ENCODE data around the gene OR8I2.
"Not testable (repeated sequence)": the region's sequence is repeated elsewhere in the genome, so short reads cannot be mapped to it uniquely, and the experiment has no call there.

OR8I2 gene

DNA sequence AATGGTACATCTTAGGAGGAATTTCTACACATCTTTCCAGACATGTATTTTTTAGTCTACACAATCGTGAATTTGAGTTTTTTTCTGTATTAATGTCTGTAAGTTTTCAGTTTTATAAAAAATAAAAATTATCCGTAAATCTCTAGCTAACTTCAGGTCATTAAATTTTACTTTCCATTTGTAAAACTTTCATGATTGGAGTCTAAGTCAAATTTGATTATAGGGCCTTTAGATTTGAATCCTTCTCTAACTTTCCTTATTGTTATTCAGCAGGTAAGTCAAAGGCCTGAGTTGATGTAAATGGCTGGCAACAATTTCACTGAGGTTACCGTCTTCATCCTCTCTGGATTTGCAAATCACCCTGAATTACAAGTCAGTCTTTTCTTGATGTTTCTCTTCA lies at the start of gene OR8I2:
OR8I2 (plus strand) TSS at position 301 of the 400 bp plus-strand sequence; CDS start at position 301, 0 bp downstream.
- no peak for DNase-seq (ENCODE audit: low read depth, low spot score)

DNA sequence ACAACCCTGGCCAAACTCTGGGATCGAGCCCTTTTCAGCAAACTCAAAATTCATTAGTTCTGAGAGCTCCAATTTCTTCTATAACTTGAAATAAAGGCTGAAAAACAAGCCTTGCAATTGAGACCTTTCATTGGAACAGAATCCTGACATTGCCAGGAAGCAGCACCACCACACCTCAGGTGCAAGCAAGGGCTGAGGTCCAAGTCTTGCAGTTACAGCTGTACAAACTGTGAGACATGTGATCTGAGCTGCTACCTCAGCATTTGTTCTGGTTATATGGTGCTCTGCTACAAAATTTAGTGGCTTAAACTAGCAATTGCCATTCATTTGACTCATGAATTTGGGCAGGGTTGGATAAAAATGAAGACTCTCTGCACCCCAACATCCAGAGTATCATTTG lies 47.6 kb upstream of the OR8I2 start:
- DNase-seq (ENCODE audit: low read depth, low spot score), result no peak

DNA sequence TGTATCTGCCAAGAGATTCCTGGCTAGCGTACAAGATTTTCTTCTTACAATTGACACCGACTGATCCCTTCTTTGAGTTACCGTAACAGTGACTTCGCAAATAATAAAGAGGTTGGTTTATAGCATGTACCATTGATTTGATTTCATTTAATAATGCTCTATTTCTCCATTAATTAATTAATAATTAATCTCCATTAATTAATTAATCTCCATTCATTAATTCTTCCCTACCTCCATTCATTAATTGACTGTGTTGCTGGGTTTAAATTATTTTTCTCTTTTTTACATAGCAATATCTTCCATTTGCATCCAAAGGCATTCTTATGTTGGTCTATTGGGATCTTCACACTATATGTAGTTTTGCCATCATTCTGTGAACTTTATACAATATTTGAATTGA lies 44.6 kb upstream of the OR8I2 start:
- no peak for DNase-seq (ENCODE audit: low read depth, low spot score)

DNA sequence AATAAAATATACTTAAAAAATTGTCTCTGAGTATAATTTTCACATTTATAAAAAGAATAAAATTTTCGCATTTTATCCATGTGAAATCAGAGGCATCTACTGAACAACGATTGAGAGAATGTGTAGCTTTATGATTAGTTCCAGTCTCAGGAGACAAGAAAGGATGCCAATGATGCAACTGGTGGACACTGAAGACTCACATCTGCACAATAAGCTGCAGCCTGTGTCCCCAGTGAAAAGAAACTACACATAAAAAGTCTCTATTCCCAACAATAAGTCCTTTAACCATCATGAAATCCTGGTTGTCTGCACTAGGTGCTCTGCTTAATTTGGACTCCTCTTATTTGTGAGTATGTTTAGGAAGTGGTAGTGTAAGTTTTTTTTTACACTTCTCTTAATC lies 43.6 kb upstream of the OR8I2 start:
- no peak for DNase-seq (ENCODE audit: low read depth, low spot score)

DNA sequence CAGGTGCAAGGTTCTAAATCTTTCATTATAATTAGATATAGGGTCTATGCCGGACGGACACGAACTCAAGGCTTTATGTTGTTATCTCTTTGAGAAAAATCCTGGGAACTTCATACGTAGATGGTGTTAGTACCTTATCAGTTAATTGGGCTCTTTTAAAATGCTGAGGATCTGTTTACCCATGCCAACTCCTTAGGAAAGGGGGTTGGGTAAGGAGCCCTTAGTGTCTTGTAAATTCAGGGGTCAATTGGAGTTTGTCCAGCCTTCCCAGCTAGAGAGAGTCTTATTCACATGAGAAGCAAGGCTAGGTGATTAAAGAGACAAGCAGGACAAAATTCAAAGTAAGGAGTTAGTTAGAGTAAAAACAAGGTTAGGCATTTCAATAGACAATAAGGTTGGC lies 36.7 kb upstream of the OR8I2 start:
- not testable (repeated sequence) for DNase-seq (ENCODE audit: low read depth, low spot score)

DNA sequence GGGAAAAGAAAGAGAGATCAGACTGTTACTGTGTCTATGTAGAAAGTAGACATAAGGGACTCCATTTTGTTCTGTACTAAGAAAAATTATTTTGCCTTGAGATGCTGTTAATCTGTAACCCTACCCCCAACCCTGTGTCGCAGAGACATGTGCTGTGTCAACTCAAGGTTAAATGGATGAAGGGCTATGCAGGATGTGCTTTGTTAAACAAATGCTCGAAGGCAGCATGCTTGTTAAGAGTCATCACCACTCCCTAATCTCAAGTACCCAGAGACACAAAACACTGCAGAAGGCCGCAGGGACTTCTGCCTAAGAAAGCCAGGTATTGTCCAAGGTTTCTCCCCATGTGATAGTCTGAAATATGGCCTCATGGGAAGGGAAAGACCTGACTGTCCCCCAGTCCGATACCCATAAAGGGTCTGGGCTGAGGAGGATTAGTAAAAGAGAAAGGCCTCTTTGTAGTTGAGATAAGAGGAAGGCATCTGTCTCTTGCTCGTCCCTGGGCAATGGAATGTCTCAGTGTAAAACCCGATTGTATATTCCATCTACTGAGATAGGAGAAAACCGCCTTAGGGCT lies 35.4 kb upstream of the OR8I2 start:
- not testable (repeated sequence) for DNase-seq (ENCODE audit: low read depth, low spot score)

DNA sequence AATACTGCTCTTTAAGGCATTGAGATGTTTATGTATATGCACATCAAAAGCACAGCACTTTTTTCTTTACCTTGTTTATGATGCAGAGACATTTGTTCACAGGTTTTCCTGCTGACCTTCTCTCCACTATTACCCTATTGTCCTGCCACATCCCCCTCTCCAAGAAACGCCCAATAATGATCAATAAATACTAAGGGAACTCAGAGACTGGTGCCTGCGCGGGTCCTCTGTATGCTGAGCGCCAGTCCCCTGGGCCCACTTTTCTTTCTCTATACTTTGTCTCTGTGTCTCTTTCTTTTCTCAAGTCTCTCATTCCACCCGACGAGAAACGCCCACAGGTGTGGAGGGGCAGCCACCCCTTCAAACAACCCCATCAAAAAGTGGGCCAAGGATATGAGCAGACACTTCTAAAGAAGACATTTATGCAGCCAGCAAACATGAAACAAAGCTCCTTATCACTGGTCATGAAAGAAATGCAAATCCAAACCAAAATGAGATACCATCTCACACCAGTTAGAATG lies 34.8 kb upstream of the OR8I2 start:
- not testable (repeated sequence) for DNase-seq (ENCODE audit: low read depth, low spot score)

DNA sequence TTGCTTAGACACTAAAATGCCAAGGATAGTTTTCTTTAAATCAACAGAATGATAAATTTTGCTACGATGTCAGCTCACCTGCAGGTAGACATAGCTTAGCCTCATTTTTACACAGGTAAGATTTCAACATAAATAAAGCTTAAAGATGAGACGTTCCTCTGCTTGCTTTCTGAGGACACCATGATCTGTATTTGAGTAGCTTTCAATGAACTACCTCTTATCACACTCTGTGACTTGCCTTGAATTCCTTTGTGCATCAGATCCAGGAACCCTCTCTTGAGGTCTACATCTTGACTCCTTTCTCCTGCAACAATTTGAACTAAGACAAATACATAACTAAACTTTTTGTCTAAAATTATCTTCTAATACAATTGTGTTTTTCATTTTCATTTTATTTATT lies 26.1 kb upstream of the OR8I2 start:
- no peak for DNase-seq (ENCODE audit: low read depth, low spot score)

DNA sequence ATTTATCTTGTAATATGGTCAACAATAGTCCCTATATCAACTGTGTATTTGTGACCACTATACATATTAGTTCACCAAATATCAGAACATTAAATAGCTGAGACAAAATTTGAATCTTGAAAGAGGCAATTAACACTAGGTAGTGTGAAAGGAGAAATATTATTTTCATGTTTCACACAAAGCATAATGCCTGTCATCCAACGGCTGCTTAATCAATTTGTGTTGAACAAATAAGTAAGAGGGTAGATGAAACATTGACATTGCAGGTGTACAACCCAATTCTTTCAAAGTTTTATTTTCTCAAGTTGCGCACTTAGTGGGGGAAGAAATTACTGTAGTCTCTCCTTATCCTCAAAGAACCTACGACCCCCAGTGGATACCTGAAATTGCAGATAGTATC lies 3.4 kb upstream of the OR8I2 start:
- DNase-seq (ENCODE audit: low read depth, low spot score), result no peak

DNA sequence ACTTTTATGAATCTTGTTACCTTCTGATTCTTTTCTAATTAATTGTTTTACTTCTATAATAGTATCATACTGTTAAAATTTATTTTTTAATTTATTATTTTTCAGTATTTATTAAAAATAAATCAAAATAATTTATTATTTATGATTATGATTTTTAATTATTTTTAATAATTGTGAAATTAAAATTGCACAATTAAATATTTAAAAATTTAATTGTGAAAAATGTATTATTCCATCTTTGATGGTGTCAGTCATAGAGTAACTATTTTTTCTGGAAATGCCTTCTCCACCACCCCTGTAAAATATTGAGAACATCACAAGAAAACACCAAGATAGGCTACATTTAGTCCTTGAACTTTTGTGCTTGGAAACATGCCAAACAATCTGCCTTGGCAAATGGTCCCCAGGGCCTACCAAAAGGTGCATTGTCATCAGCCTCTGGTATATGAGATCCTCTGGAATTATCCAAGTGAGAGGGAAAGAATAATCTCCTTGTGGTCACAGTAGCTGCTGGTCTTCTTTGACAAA lies 10.2 kb downstream of the OR8I2 start, which contains the start of gene OR8H2:
OR8H2 (plus strand) TSS at position 478 of the 528 bp plus-strand sequence. CDS start 1,356 bp downstream, outside the sequence.
- DNase-seq (ENCODE audit: low read depth, low spot score), result no peak

DNA sequence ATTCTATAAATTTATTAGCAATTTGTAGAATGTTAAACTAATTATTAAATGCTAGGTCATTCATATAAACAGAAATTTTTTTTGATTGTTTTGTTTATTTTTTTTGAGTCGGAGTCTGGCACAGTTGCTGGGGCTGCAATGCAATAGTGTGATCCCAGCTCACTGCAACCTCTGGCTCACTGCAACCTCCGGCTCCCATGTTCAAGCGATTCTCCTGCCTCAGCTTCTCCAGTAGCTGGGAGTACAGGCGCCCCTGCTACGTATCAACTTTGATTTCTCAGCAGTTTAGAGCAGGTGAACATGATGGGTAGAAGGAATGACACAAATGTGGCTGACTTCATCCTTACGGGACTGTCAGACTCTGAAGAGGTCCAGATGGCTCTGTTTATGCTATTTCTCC lies 29.0 kb downstream of the OR8I2 start, which contains the start of gene OR8H3:
OR8H3 (plus strand) TSS at position 301 of the 400 bp plus-strand sequence; CDS start at position 301, 0 bp downstream.
- no peak for DNase-seq (ENCODE audit: low read depth, low spot score)

DNA sequence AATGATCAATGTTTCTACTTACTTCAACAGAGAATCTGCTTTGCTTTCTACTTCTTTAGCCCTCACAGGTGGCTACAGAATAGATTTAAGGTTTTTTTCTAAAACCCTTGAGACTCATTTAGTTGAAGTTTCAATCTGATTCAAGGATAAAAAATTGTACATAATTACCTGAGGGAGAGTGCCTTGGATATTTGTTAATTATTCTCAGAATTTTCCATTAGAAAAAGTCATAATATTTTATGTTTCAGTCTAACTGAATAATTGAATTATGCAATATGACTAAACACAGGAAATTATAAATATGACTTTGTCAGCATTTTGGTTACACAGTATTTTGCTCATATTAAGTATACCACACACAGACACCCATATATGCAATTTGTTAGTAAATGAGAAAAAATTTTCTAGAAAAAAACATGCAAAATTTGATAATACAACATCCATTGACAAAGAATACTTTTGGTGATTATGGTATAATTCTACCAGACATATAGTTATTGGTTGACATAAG lies 47.1 kb downstream of the OR8I2 start, which contains the start of gene OR8J3:
OR8J3 (minus strand) TSS at position 51 of the 511 bp plus-strand sequence. CDS start 2,483 bp downstream, outside the sequence.
- DNase-seq (ENCODE audit: low read depth, low spot score), result no peak

DNA sequence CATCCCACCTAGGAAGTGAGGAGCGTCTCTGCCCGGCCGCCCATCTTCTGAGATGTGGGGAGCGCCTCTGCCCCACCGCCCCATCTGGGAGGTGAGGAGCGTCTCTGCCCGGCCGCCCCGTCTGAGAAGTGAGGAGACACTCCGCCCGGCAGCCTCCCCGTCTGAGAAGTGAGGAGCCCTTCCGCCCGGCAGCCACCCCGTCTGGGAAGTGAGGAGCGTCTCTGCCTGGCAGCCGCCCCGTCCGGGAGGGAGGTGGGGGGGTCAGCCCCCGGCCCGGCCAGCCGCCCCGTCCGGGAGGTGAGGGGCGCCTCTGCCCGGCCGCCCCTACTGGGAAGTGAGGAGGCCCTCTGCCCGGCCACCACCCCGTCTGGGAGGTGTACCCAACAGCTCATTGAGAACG lies 50.6 kb downstream of the OR8I2 start:
- not testable (repeated sequence) for DNase-seq (ENCODE audit: low read depth, low spot score)

All from astrocyte of the hippocampus (primary cell).